Chondrocyte (in vitro differentiated cells): ENCODE data around the gene DLG4. TPM values are rescaled to one million over a fixed set of nuclear protein-coding genes. Genes with fewer than 3 reads are reported as not detected.

Source experiments
- DNase-seq: peaks from one replicate; pipeline ENCODE4 v3.0.0; 2021; ENCODE audit warnings: mixed read lengths, low spot score
- H3K27ac Mint-ChIP-seq: one replicate; pipeline ENCODE4 v1.8.0; 2021; ENCODE audit warnings: mild to moderate bottlenecking, moderate library complexity, mixed read lengths; ENCODE audit not compliant: unreplicated experiment
- H3K27me3 Mint-ChIP-seq: 2 replicates; pipeline ENCODE4 v1.8.0; 2021; ENCODE audit warnings: low read depth, mixed read lengths
- H3K36me3 Mint-ChIP-seq: 2 replicates; pipeline ENCODE4 v1.8.0; 2021; ENCODE audit warnings: low read depth, mixed read lengths
- H3K4me1 Mint-ChIP-seq: 2 replicates; pipeline ENCODE4 v1.8.0; 2021; ENCODE audit warnings: low read depth, mild to moderate bottlenecking, mixed read lengths
- H3K4me3 Mint-ChIP-seq: one replicate; pipeline ENCODE4 v1.8.0; 2021; ENCODE audit warnings: mild to moderate bottlenecking, moderate library complexity, mixed read lengths; ENCODE audit not compliant: unreplicated experiment
- H3K9me3 Mint-ChIP-seq: 2 replicates; pipeline ENCODE4 v1.8.0; 2021; ENCODE audit warnings: low read depth, mixed read lengths
- CTCF ChIP-seq: fragments of 200-600 bp; sonication (generic); IDR thresholded peaks from 2 replicates; pipeline ENCODE4 v1.5.0; 2021; ENCODE audit warnings: antibody characterized with exemption, mild to moderate bottlenecking, moderate library complexity
- total RNA-seq: library from RNA; stranded (reverse); gene quantifications from 3 replicates; pipeline ENCODE4 v1.2.1, GENCODE V29; 2021

DLG4 gene
- total RNA-seq, 1 donor from 2014 or later, result 28.3 TPM

- Mint-ChIP-seq H3K4me3 (peak overlapping the region; percentile 87), H3K27me3 (no peaks in the 10 kb centered on the region), H3K9me3 (no peaks in the 10 kb centered on the region), H3K4me1 (peaks cover 33% of the 10 kb centered on the region), H3K36me3 (peaks cover 26% of the 10 kb centered on the region), H3K27ac (peak overlapping the region; percentile 100)
- no peak for DNase-seq
- peak; percentile 3 for TF ChIP-seq CTCF
Observed at GRCh38 chr17:7243453-7243729, 23.8 kb upstream of the DLG4 start.

- peak overlapping the region; percentile 87 for H3K4me3 Mint-ChIP-seq
Observed at GRCh38 chr17:7242717-7243452, 23.2 kb upstream of the DLG4 start.

GRCh38 chr17:7241783-7242716 is 22.4 kb upstream of the DLG4 start, which contains the start of gene GABARAP:
Gene GABARAP, minus strand, starts transcription at chr17:7242449. Its CDS starts 119 bp downstream, at chr17:7242330.
- Mint-ChIP-seq H3K4me3 (peak within 1 kb of the TSS; percentile 87), H3K27me3 (no peaks in the 10 kb centered on the region), H3K4me1 (peaks cover 38% of the 10 kb centered on the region), H3K9me3 (no peaks in the 10 kb centered on the region), H3K36me3 (peaks cover 26% of the 10 kb centered on the region), H3K27ac (peak within 1 kb of the TSS; percentile 100)
- DNase-seq, result no peak
- TF ChIP-seq CTCF, result no peak

More at GRCh38 chr17:7242717-7243452, 23.2 kb upstream of the DLG4 start:
- no peak for DNase-seq
- peak overlapping the region; percentile 100 for H3K27ac Mint-ChIP-seq
- H3K4me1 Mint-ChIP-seq, result peaks cover 33% of the 10 kb centered on the region
- H3K36me3 Mint-ChIP-seq, result peaks cover 26% of the 10 kb centered on the region
- TF ChIP-seq CTCF, result peak; percentile 15
- H3K27me3 Mint-ChIP-seq, result no peaks in the 10 kb centered on the region
- H3K9me3 Mint-ChIP-seq, result no peaks in the 10 kb centered on the region

GRCh38 chr17:7241090-7241733 is 21.6 kb upstream of the DLG4 start:
- no peaks in the 10 kb centered on the region for H3K27me3 Mint-ChIP-seq
- peaks cover 25% of the 10 kb centered on the region for H3K36me3 Mint-ChIP-seq
- no peak for DNase-seq
- no peak for TF ChIP-seq CTCF
- peaks cover 45% of the 10 kb centered on the region for H3K4me1 Mint-ChIP-seq
- H3K9me3 Mint-ChIP-seq, result no peaks in the 10 kb centered on the region
- peak overlapping the region; percentile 100 for H3K27ac Mint-ChIP-seq
- H3K4me3 Mint-ChIP-seq, result peak overlapping the region; percentile 87

- peaks cover 26% of the 10 kb centered on the region for H3K36me3 Mint-ChIP-seq
- no peak for DNase-seq
Observed at GRCh38 chr17:7240375-7240774, 20.7 kb upstream of the DLG4 start.

More at GRCh38 chr17:7240375-7240774, 20.7 kb upstream of the DLG4 start:
- TF ChIP-seq CTCF, result no peak
- H3K4me1 Mint-ChIP-seq, result peaks cover 54% of the 10 kb centered on the region
- peak overlapping the region; percentile 87 for H3K4me3 Mint-ChIP-seq
- H3K9me3 Mint-ChIP-seq, result no peaks in the 10 kb centered on the region
- peak overlapping the region; percentile 92 for H3K27ac Mint-ChIP-seq
- no peaks in the 10 kb centered on the region for H3K27me3 Mint-ChIP-seq
